NCI-H187 (cell line): ENCODE data around the gene KEAP1.

Experiments used
- DNase-seq, 2 experiments: peaks; one replicate each; lab custom pipeline; 2025; lab: John Stamatoyannopoulos, UW

KEAP1 gene

GRCh38 chr19:10449037-10449436 is 54.1 kb downstream of the KEAP1 start:
- no peak for DNase-seq

GRCh38 chr19:10442698-10443097 is 60.5 kb downstream of the KEAP1 start:
- DNase-seq = no peak

DNA sequence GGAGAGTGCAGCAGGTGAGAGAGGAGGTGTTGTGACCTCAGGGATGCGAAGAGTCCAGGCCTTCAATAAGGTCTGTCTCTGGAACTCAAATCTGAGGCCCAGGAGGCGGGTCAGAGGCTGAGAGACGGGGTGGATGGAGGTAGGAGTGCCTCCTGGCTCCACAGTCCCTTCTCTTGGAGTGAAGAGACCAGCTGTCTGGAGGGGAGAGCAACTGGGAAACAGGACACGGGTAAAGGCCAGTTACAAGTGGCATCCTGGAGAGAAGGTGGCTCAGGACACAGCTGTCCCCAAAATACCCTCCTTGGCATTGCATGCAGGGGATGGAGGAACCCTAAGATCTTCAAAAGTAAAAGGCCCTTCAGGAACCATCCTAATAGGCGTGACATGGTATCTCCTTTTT is 63.6 kb downstream of the KEAP1 start:
- no peak for DNase-seq
